BJ (cell line): ENCODE results near the gene AMBN. TPM values are rescaled to one million over a fixed set of nuclear protein-coding genes. Genes with fewer than 3 reads are reported as not detected.

Experiments
- CTCF ChIA-PET: fragments of 350-600 bp; formaldehyde crosslinking; extraction: SDS; loops from one replicate; lab custom pipeline; 2021; ENCODE audit warnings: antibody characterized with exemption, inconsistent platforms; lab: Yijun Ruan, JAX
- POLR2A ChIA-PET: fragments of 300-600 bp; sonication (Branson Sonifier 250); formaldehyde crosslinking; extraction: SDS; loops from one replicate; lab custom pipeline; 2021; ENCODE audit warnings: antibody characterized with exemption; lab: Charles Lee
- DNase-seq: peaks from one replicate; pipeline ENCODE4 v3.0.0-alpha.2; 2011; ENCODE audit warnings: low read depth
- H3K27me3 ChIP-seq: 2 replicates; pipeline ENCODE4 v1.6.0; 2011; ENCODE audit warnings: low read length; ENCODE audit not compliant: control insufficient read depth, insufficient read depth
- H3K36me3 ChIP-seq: 2 replicates; pipeline ENCODE4 v1.5.1; 2011; ENCODE audit warnings: low read length; ENCODE audit not compliant: control insufficient read depth, insufficient read depth
- H3K4me3 ChIP-seq: 2 replicates; pipeline ENCODE4 v1.5.1; 2011; ENCODE audit warnings: low read depth, mild to moderate bottlenecking, control low read depth, low read length
- CTCF ChIP-seq: IDR thresholded peaks from 2 replicates; pipeline ENCODE4 v1.5.1; 2011; ENCODE audit warnings: low read depth, mild to moderate bottlenecking, control low read depth, inconsistent platforms, low read length, moderate library complexity; ENCODE audit not compliant: insufficient read depth
- polyA plus RNA-seq: library from polyadenylated mRNA; depleted of rRNA; stranded (reverse); fragments of >200 nt; gene quantifications from 2 replicates; pipeline ENCODE4 v1.2.3, GENCODE V29; 2011

Gene AMBN
- polyA plus RNA-seq, 1 experiment = not detected

- ChIA-PET CTCF (no interaction called here), POLR2A (no interaction called here)
- TF ChIP-seq CTCF = no peak
- Histone ChIP-seq H3K36me3 (no peaks in the 10 kb centered on the region), H3K4me3 (no peak overlapping the region), H3K27me3 (no peaks in the 10 kb centered on the region)
- no peak for DNase-seq
These were observed 28.0 kb upstream of the AMBN start for GRCh38 chr4:70564033-70564432.

DNA sequence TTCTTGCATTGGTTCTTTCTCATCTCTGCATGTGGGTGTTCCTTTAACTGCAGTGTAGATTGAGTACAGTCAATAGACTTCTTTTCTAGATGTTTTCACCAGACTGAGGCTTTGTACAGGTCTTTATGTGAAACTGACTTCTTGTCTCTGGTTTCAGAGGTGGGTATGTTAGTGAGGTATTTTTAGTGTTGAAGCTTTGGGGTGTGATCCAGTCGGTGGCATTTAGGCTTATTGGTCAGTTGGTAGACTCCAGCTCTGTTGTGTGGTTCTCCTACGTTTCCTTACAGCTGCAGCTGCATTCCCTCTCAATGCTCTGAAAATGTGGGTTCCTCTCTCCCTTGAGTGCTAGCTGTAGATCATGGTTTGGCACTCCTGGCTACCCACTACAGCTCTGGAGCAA lies 21.3 kb upstream of the AMBN start:
- no peaks in the 10 kb centered on the region for H3K27me3 ChIP-seq
- no peak for TF ChIP-seq CTCF
- ChIA-PET CTCF (interaction anchor here (2.9 kb wide), 1 partner anchor 11 kb away, joined by 8 read pairs; no protein-coding TSS in a partner anchor), POLR2A (no interaction called here)
- no peak overlapping the region for H3K4me3 ChIP-seq
- DNase-seq = no peak
- H3K36me3 ChIP-seq = no peaks in the 10 kb centered on the region

DNA sequence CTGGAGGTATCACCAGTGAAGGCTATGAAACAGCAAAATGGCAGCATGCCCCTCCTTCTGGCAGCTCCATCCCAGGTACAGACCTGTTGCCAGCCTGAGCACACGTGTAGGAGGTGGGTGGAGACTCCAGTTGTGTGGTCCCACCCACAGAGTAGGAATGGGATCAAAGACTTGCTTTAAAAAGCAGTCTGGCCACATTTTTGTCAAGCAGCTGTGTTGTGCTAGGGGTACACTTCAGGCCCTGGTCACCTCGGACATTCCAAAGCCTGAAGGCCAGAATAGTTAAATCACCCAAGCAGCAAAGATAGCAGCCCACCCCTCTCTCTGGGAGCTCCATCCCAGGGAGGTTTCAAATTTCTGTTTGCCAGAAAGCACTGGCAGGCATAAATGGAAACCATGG lies 20.3 kb upstream of the AMBN start:
- no peaks in the 10 kb centered on the region for H3K27me3 ChIP-seq
- H3K4me3 ChIP-seq = no peak overlapping the region
- POLR2A ChIA-PET = no interaction called here
- no peak for DNase-seq
- CTCF ChIA-PET = interaction anchor here (2.9 kb wide), 1 partner anchor 12 kb away, joined by 8 read pairs; no protein-coding TSS in a partner anchor
- H3K36me3 ChIP-seq = no peaks in the 10 kb centered on the region
- TF ChIP-seq CTCF = no peak

- no peak for TF ChIP-seq CTCF
These were observed 16.1 kb upstream of the AMBN start for GRCh38 chr4:70575964-70576363.

DNA sequence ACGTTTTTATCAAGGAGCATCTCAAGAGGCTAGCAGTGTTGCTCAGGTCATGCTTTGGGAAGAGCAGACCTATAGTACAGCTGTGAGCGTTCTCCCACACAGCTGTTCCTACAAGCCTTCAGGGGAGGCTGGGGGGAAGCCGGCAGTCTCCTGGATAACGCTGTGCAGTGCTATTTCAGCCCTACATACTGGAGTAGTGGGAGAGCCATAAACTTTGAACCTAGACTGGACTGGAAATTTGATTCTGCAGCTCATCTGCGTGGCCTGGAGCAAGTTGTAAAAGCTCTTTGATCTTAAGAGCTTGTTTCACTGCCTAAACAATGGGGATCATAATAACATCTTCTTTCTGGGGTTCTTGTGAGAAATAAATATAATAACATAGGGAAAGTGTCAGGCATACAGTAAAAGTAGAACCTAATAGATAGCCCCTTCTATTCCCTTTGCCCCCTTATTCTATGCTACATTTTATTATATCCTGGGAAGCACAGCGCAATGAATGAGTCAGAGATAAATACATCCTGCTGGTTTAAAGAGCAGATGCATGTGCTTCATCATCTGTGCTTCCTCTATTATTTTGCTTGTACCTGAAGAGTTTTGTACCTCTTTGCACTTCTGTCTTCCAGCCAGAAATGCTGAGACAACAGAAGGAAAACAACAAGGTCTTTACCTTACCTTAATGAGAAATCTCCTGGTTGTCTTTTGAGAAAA lies 14.7 kb upstream of the AMBN start:
- Histone ChIP-seq H3K27me3 (peaks cover 1% of the 10 kb centered on the region; the same call in 1 of the 2 replicates), H3K36me3 (no peaks in the 10 kb centered on the region), H3K4me3 (no peak overlapping the region)
- no peak for TF ChIP-seq CTCF
- no peak for DNase-seq
- CTCF ChIA-PET = no interaction called here
- POLR2A ChIA-PET = no interaction called here

More at GRCh38 chr4:70575964-70576363, 16.1 kb upstream of the AMBN start:
- Histone ChIP-seq H3K27me3 (peaks cover 1% of the 10 kb centered on the region; the same call in 1 of the 2 replicates), H3K36me3 (no peaks in the 10 kb centered on the region), H3K4me3 (no peak overlapping the region)
- POLR2A ChIA-PET = no interaction called here
- CTCF ChIA-PET = no interaction called here
- no peak for DNase-seq
